ENCODE measurements around the gene NACAD.

The NACAD gene

DNA sequence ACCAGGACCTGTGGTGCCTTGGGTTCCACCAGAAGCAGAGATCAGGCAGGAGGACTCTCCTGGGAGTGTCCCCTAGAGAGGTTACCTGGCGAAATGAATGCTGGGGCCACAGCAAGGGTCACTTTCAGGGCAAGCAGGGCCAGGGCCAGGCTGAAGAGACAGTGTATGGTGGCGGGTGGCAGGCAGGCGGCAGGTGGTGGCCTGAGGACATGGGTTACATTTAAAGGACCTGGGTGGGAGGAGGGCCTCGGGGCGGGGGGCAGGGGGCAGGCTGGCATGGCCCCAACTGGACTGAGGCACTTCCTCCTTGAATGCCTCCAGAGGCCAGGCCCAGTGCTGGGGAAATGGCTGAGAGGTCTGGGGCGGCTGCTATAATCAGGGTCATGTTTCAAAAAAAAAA is 37.4 kb upstream of the NACAD start:
- POLR2A ChIA-PET = no interaction called here
- H3K36me3 ChIP-seq (ENCODE audit: control insufficient read depth in 2 of 2, insufficient read depth in 1 of 2, low read length in 2 of 2) = no peaks in the 10 kb centered on the region
- TF ChIP-seq ZNF501 (tag by site-specific recombination; IDR thresholded peaks at IDR 0.05) = no peak
- TF ChIP-seq, protein P1, sequence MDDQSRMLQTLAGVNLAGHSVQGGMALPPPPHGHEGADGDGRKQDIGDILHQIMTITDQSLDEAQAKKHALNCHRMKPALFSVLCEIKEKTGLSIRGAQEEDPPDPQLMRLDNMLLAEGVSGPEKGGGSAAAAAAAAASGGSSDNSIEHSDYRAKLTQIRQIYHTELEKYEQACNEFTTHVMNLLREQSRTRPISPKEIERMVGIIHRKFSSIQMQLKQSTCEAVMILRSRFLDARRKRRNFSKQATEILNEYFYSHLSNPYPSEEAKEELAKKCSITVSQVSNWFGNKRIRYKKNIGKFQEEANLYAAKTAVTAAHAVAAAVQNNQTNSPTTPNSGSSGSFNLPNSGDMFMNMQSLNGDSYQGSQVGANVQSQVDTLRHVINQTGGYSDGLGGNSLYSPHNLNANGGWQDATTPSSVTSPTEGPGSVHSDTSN (CRISPR knock-in tag; IDR thresholded peaks at IDR 0.05) = no peak
- TF ChIP-seq BCL11B (tag by site-specific recombination; IDR thresholded peaks at IDR 0.05; ENCODE audit: low read depth) = no peak
- TF ChIP-seq ZXDB (tag by site-specific recombination; IDR thresholded peaks at IDR 0.05) = no peak
- no peak for TF ChIP-seq SP3 (tag by site-specific recombination; IDR thresholded peaks at IDR 0.05)
- no peak for TF ChIP-seq TRIM28 (IDR thresholded peaks at IDR 0.05; ENCODE audit: borderline replicate concordance, low read length)
- no peak for TF ChIP-seq GFI1B (tag by site-specific recombination; IDR thresholded peaks at IDR 0.05)
- TF ChIP-seq, protein P2, sequence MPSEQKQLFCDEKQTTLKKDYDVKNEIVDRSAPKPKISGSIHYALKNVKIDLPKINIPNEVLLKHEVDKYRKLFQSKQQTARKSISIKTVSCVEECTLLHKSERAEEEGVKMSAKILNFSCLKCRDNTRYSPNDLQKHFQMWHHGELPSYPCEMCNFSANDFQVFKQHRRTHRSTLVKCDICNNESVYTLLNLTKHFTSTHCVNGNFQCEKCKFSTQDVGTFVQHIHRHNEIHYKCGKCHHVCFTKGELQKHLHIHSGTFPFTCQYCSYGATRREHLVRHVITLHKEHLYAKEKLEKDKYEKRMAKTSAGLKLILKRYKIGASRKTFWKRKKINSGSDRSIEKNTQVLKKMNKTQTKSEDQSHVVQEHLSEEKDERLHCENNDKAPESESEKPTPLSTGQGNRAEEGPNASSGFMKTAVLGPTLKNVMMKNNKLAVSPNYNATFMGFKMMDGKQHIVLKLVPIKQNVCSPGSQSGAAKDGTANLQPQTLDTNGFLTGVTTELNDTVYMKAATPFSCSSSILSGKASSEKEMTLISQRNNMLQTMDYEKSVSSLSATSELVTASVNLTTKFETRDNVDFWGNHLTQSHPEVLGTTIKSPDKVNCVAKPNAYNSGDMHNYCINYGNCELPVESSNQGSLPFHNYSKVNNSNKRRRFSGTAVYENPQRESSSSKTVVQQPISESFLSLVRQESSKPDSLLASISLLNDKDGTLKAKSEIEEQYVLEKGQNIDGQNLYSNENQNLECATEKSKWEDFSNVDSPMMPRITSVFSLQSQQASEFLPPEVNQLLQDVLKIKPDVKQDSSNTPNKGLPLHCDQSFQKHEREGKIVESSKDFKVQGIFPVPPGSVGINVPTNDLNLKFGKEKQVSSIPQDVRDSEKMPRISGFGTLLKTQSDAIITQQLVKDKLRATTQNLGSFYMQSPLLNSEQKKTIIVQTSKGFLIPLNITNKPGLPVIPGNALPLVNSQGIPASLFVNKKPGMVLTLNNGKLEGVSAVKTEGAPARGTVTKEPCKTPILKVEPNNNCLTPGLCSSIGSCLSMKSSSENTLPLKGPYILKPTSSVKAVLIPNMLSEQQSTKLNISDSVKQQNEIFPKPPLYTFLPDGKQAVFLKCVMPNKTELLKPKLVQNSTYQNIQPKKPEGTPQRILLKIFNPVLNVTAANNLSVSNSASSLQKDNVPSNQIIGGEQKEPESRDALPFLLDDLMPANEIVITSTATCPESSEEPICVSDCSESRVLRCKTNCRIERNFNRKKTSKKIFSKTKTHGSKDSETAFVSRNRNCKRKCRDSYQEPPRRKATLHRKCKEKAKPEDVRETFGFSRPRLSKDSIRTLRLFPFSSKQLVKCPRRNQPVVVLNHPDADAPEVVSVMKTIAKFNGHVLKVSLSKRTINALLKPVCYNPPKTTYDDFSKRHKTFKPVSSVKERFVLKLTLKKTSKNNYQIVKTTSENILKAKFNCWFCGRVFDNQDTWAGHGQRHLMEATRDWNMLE (tag by site-specific recombination; conservative IDR thresholded peaks at IDR 0.05; ENCODE audit: low read depth) = no peak
- TF ChIP-seq ZNF747 (tag by site-specific recombination; IDR thresholded peaks at IDR 0.05) = no peak
- no peak for TF ChIP-seq ZNF473 (tag by site-specific recombination; IDR thresholded peaks at IDR 0.05)
- no peak for TF ChIP-seq FEZF1 (tag by site-specific recombination; IDR thresholded peaks at IDR 0.05)
- TF ChIP-seq SETDB1 (IDR thresholded peaks at IDR 0.05; ENCODE audit: insufficient read length, low read length) = no peak
- CTCF ChIA-PET = interaction anchor here (1.4 kb wide), 1 partner anchor 10 kb away, joined by 6 read pairs; no protein-coding TSS in a partner anchor
- no peaks in the 10 kb centered on the region for H3K4me1 ChIP-seq (ENCODE audit: control insufficient read depth, insufficient read depth, low read length)
- H3K4me3 ChIP-seq (ENCODE audit: low read depth, low read length) = no peak overlapping the region
- H3K27ac ChIP-seq (ENCODE audit: extremely low read depth, low read depth, low read length) = no peak overlapping the region
- H3K9me3 ChIP-seq (ENCODE audit: control insufficient read depth, insufficient read depth, low read depth, low read length) = no peaks in the 10 kb centered on the region

DNA sequence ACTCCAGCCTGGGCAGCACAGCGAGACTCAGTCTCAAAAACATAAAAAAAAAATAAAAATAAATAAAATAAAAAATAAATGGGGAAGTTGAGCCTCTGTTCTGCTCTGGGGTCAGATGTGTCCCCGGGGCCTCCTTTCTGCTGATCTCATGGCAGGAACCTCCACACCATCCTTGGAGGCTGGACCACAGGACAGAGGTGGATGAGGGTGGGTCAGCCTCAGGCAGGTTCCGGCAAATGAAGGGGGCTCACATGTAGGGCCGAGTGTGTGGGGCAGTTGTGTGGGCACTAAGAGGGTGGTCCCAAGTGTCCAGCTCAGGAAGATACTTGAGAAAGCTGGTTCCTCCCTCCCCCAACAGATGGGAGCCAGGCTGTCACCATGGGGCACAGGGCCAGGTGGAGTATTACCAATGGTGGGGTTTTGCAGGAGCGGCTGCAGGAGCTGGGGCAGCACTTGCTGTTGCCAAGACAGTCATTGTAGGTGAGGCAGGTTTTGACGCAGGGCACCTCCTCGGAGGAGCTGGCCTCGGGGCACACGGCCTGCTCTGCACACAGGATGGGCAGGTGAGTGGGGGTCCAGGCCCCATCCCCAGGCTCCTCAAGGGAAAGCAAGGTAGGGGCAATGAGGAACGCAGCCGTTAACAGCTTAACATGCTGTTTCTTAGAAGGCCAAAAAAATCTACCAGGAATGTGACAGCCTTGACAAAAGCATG is 36.6 kb upstream of the NACAD start:
- no peak for TF ChIP-seq ZNF548 (tag by site-specific recombination; IDR thresholded peaks at IDR 0.05)
- H3K27ac ChIP-seq (ENCODE audit: extremely low read depth, low read depth, low read length) = no peak overlapping the region
- CTCF ChIA-PET = interaction anchor here (1.0 to 3.1 kb wide), 2 partner anchors 10 to 152 kb away, joined by 4 to 11 read pairs; no protein-coding TSS in a partner anchor
- POLR2A ChIA-PET = no interaction called here
- no peak overlapping the region for H3K4me3 ChIP-seq (ENCODE audit: low read depth, low read length)
- no peaks in the 10 kb centered on the region for H3K36me3 ChIP-seq (ENCODE audit: control insufficient read depth in 2 of 2, insufficient read depth in 1 of 2, low read length in 2 of 2)
- no peaks in the 10 kb centered on the region for H3K4me1 ChIP-seq (ENCODE audit: control insufficient read depth, insufficient read depth, low read length)
- H3K9me3 ChIP-seq (ENCODE audit: control insufficient read depth, insufficient read depth, low read depth, low read length) = no peaks in the 10 kb centered on the region

DNA sequence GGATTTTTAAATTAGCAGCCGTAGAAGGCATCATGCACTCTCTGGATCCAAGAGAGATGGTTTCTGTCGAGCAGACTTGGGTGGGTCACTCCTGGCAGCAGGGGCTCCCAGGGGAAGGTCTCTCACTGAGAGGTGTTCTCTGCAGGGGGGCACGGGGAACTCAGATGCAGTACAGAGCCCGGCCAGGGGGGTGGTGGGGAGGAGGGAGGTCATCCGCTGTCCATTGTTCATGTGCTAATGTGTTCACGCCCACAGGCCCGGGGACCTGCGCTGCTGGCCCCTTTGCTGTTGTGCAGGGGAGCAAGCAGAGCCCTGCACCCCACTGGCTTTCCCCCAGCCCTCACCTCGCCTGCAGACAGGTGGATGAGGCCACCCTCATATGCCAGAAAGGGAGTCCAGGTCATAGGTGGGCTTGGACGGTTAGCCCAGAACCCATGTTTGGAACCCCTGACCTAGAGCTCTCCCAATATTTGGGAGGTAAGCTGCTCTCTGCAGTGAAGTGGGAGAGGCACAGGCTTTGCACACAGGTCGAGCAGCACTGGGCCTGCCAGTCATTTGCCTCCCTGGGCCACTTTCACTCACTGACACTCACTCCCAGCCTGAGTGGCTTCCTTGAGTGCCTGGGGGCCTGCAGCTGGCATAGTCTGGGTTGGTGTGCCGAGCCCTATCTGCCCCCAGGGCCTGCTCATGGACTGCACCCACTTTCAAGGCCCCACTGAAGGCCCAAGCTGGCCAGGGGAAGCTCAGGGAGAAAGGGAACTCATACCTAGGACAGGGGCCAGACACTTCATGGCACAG is 35.3 kb upstream of the NACAD start:
- ChIA-PET CTCF (interaction anchor here (0.5 to 3.1 kb wide), 3 partner anchors 12 to 1189 kb away, joined by 3 to 11 read pairs (median 3); partner anchors contain the start of gene TMED4), POLR2A (no interaction called here)
- no peak for TF ChIP-seq ZNF148 (tag by site-specific recombination; IDR thresholded peaks at IDR 0.05; ENCODE audit: borderline replicate concordance)
- peak; percentile 21; the same call in 1 of the 2 replicates for TF ChIP-seq GLIS1 (tag by site-specific recombination; IDR thresholded peaks at IDR 0.05)
- H3K4me1 ChIP-seq (ENCODE audit: control insufficient read depth, insufficient read depth, low read length) = no peaks in the 10 kb centered on the region
- no peaks in the 10 kb centered on the region for H3K36me3 ChIP-seq (ENCODE audit: control insufficient read depth in 2 of 2, insufficient read depth in 1 of 2, low read length in 2 of 2)
- no peak overlapping the region for H3K4me3 ChIP-seq (ENCODE audit: low read depth, low read length)
- no peaks in the 10 kb centered on the region for H3K9me3 ChIP-seq (ENCODE audit: control insufficient read depth, insufficient read depth, low read depth, low read length)
- no peak overlapping the region for H3K27ac ChIP-seq (ENCODE audit: extremely low read depth, low read depth, low read length)

Measured in HEK293 (cell line).